GOT3 (cell line): ENCODE results near the gene FAM107B.
"Not testable (repeated sequence)": the region's sequence is repeated elsewhere in the genome, so short reads cannot be mapped to it uniquely, and the experiment has no call there.

ENCODE experiments used
- DNase-seq: peaks from one replicate; lab custom pipeline; 2025; ENCODE audit warnings: mixed read lengths; lab: John Stamatoyannopoulos, UW

FAM107B gene

GRCh38 chr10:14692344-14693076 is 82.2 kb downstream of the FAM107B start:
- no peak for DNase-seq

GRCh38 chr10:14691359-14691758 is 83.3 kb downstream of the FAM107B start:
- DNase-seq, result no peak

DNA sequence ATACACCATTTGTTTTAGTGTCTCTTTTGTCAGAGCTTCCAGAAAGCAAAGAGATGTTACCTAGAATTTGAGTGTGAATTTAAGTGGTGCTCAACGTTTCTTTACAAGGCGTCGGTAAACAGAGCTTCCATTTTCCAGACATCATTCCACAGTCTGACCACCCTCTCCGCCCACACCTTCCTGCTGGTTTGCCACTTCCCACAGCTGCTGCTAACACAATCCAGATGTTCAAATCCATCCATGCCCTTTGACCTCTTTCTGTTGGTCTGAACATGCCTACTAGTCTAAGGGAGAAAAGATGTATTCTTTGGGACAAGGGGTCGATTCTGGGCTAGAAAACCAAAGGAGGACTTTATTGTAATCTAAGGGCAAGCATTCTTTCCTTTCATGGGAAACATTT is 86.1 kb downstream of the FAM107B start:
- DNase-seq, result no peak

GRCh38 chr10:14688189-14688588 is 86.5 kb downstream of the FAM107B start:
- DNase-seq, result not testable (repeated sequence)

DNA sequence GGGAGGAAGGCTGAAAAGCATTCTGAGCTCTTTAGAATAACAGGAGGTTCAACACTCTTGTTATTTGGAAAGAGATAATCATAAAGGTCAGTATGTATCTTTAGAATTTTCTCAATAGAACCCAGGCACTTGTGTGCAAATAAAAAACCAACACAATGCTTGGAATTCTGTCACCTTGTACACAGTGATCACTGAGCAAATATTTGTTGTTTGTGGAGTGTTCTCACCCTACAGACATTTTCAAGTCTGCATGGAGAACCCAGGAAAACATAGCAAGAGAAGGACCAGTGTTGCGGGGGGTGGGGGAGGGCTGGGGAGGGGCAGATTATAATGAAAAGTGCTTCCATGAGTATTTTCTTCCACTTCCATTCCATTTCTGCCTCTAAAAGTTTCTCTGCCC is 87.4 kb downstream of the FAM107B start:
- DNase-seq, result no peak

DNA sequence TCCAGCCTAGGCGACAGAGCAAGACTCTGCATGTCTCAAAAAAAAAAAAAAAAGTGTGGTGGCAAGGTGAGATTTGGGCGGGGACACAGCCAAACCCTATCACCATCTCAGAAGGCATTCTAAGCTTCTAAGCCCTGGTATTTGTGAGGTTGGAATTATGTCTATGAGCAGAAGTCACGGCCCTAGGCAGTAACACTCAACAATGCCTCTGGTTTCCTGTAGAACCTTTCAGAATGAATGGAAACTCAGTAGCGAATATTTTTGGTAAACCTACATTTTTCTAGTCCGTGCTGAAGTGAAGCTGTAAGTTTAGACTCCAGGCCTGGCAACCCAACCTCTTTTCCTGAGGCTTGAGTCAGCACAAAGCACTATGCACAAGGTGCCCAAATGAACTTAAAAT is 88.3 kb downstream of the FAM107B start:
- DNase-seq, result no peak

GRCh38 chr10:14684354-14684753 is 90.3 kb downstream of the FAM107B start:
- no peak for DNase-seq

DNA sequence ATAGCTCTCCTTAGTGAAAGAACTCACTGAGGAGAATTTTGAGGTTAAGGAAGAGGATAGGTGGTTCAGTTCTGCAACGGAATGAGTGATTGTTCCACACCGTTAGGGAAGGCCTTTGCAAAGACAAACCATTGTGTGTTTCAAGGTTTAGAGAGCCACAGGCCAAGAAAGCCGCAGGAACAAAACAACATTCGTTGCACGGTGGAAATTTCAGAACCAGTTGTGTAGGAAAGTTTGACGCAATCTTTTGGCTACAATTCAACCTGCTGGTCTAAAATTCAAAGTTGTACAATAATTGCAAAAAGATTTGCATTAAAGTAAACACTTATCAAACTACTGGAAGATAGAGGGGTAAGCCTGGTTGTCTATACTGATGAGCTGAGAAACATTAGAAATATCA is 91.4 kb downstream of the FAM107B start:
- DNase-seq, result no peak

- DNase-seq, result no peak
Observed at GRCh38 chr10:14681802-14682201, 92.9 kb downstream of the FAM107B start.

DNA sequence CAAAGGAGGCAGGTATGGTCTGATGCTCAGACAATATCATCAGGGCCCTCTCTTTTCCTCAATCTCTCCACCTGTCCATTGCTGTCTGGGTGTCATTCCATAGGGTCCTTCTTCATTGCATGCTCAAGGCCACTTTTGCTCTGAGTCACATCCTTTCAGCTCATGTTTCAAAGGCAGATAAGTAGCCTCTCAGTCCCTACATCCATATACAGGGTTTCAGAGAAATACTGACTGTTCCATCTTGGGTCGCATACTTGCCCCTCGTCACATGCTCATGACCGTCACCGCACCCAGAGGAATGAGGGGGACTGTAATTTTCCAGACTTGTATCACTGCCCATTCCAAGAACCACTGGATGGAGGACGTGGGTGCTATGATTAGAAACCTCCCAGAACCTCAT is 93.4 kb downstream of the FAM107B start:
- DNase-seq, result no peak

GRCh38 chr10:14678637-14679036 is 96.1 kb downstream of the FAM107B start:
- DNase-seq, result no peak

GRCh38 chr10:14676732-14677131 is 98.0 kb downstream of the FAM107B start:
- DNase-seq, result no peak

- no peak for DNase-seq
Observed at GRCh38 chr10:14674376-14675050, 100.2 kb downstream of the FAM107B start.

GRCh38 chr10:14673189-14673861 is 101.4 kb downstream of the FAM107B start:
- no peak for DNase-seq

GRCh38 chr10:14671386-14671831 is 103.3 kb downstream of the FAM107B start:
- DNase-seq, result no peak

- DNase-seq, result no peak
Observed at GRCh38 chr10:14670551-14671240, 104.0 kb downstream of the FAM107B start.

- no peak for DNase-seq
Observed at GRCh38 chr10:14669576-14669975, 105.1 kb downstream of the FAM107B start.

DNA sequence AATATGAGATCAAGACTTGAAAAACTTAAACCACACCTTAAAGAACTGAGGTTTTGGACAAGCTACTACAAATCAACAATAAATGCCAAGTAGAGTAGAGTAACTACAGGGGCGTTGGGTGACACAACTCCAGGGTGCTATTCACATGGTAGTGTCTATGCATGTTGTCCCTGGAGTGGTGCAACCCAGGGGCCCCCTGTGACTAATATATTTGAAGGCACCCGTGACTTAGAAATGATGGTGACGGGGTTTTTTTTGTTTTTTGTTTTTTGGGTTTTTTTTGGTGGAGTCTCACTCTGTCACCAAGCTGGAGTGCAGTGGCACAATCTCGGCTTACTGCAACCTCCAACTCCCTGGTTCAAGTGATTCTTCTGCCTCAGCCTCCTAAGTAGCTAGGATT is 106.9 kb downstream of the FAM107B start:
- no peak for DNase-seq

- DNase-seq, result no peak
Observed at GRCh38 chr10:14667280-14667679, 107.4 kb downstream of the FAM107B start.

- no peak for DNase-seq
Observed at GRCh38 chr10:14665865-14666857, 108.5 kb downstream of the FAM107B start.

- no peak for DNase-seq
Observed at GRCh38 chr10:14665304-14665703, 109.4 kb downstream of the FAM107B start.
